IPS DF 19.7 (cell line): ENCODE measurements around the gene HTR2B.
"Not testable (repeated sequence)": the region's sequence is repeated elsewhere in the genome, so short reads cannot be mapped to it uniquely, and the experiment has no call there.

Experiments
- DNase-seq: peaks from one replicate; pipeline ENCODE4 v3.0.0-alpha.2; 2013; ENCODE audit warnings: low read depth, low spot score

The HTR2B gene

DNA sequence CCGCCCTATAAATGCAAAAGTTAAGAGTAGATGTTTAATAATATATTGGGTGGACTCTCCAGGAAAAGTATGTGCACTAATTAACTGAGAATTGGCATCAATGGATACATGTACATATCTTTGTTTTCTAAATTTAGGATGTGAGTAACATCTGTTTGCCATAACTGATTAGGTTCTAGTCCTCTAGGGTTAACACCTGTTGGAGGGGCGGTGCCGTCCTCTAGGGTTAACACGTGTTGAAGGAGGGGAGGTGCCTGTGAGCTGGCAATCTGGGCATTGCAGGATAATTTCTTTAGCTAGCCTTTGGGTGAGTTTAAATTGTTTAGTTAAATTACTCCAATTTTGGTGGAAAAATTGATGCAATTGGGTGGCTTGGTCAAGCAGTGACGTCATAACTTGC lies 30.9 kb downstream of the HTR2B start:
- no peak for DNase-seq

GRCh38 chr2:231088754-231089153 lies 36.1 kb downstream of the HTR2B start:
- DNase-seq: no peak

DNA sequence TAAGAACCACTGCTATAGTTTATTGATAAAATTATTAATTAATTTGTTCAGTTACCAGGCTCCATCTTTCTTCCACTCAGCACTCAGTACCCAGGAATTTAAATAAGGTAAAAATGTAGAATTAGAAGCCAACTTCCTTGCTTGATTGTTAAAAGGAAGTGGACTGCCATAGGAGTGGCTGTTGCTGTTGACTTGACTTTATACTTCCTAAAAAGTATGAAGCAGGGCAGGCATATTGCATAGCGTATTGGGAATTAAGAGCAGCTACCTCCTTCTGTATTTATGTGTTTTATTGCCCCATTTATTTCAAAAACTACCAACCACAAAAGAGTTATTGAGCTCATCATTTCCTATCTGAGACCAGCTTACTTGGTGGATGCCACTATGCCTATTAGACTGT lies 40.3 kb downstream of the HTR2B start:
- DNase-seq: no peak

DNA sequence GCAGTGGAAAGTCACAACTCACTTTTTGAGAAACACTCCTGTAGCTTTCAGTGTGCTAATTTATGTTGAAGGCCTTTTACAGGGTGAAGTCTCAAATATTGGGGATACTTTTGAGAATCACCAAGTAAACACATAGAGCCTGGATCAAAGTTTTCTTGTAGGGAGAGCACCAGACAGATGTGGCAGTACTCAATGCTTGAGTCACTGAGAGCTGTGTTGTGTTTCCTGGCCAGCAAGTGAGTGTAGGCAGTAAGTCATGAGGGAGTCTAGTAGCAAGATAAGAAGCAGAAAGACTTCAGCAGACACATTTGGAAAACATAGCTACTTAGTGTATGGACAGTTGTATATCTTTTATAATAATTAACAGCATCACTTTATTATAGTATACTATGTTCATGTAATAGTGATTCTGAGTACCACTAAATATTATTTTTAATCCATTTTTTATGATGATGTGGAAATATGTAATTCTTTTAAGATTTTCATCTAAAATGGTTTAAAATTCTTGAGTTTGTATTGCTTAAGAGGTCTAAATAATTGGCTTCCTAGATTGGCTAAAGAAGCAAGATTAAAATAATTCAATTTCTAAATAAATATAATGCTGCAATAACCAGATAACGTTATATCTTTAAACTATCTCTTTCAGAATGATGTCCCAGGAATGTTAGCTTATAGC lies 55.3 kb downstream of the HTR2B start:
- no peak for DNase-seq

DNA sequence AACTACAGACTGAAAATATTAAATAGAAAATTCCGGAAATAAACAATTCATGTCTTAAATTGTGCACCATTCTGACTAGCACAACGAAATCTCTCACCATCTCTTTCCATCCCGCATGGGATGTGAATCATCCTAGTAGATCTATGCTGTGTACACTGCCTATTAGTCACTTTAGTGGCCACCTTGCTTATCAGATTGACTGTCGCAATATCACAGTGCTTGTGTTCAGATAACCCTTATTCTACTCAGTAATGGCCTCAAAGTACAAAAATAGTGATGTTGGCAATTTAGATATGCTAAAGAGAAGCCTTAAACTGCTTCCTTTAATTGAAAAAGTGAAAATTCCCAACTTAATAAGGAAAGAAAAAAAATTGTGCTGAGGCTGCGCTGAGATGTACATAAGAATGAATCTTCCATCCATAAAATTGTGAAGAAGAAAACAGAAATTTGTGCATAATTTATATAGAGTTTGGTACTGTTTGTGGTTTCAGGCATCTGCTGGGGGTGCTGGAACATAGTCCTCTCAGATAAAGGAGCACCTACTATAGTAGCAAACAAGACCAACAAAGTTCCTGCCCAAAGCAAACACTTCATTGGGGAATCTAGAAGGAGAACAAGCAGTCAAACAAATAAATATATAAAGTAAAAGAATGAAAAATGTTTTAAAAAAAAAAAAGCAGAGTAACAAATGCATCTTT lies 56.2 kb downstream of the HTR2B start:
- DNase-seq: no peak

DNA sequence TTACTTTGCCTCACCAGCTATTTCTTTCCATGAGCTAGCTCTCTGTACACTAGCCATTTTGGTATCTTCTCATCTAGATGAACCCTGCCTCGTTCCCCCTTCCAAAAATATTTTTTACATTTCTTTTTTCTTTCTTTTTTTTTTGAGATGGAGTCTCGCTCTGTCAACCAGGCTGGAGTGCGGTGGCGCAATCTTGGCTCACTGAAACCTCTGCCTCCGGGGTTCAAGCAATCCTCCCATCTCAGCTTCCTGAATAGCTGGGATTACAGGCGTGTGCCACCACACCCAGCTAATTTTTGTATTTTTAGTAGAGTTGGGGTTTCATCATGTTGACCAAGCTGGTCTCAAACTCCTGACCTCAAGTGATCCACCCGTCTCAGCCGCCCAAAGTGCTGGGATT lies 57.3 kb downstream of the HTR2B start:
- not testable (repeated sequence) for DNase-seq

- no peak for DNase-seq
Observed at GRCh38 chr2:231065966-231066365, 58.9 kb downstream of the HTR2B start.

DNA sequence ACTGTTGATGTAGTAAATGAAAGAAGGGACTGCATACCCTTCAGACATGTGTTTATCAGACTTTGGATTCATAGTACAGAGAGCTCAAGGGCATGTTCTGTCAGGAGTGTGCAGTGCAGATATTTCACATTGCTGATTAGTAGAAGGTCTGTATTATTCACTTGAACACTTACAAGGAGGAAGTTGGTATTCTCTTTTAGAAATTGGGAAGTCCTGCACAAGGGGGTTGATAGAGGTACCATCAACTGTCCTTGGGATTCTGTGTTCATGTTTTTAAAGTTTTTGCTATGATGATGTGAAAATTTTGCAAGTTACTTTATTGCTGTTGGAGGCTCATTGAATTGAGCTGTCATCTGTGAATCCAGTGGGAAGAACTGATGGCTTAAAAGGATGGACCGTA lies 61.5 kb downstream of the HTR2B start:
- no peak for DNase-seq

DNA sequence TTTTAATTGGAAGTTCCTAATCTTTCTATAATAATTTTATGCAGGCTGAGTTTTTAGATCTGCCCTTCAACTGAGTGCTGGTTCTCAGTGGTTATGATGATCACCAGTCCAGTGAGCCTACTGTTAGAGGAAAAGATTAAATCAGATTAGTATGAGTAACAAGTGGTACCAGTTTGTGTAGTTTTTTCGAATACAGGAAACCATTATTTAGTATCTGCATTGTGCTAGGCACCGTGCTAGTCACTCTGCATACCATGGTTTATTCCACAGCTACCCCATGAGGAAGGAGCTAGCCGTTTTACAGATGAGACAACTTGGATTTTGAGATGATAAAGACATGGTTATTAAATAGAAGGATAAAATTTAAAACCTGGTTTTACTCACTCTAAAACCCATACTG lies 62.1 kb downstream of the HTR2B start:
- no peak for DNase-seq

- no peak for DNase-seq
Observed at GRCh38 chr2:231059756-231060155, 65.1 kb downstream of the HTR2B start.

DNA sequence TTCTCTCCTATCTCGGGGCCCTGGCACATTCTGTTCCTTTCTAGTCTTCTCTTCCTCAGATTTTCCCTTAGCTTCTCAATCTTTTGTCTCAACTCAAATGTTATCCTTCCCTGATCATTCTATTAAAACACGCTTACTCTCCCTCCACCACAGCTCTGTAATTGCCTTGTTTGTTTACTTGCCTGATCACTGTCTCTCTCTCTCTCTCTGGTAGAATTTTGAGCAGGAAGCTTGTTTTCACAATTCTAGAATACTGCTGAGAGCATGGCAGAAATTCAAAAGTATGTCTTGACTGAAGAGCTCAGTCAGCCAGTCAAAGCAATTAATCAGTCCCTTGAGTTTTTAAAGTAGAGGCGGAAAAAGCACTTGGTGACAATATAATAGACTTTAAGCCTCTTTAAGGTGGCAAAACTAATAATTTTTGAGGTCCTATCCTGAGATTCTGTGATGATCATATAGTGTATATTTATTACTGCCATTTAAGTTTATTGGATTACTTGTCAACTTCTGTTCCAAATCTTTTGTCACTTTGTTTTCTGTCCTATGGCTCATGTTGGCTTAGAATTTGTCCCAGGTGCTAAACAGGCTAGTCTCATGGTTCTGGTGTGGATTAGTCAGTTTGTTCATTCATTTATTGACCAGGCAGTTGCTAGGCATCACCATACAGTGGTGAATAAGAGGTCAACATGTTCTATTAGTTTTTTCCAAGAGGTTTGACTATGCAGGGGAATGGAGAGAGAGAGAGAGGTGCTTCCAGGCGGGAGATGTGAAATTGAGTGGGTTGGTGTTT lies 65.9 kb downstream of the HTR2B start:
- no peak for DNase-seq
